Dermis blood vessel endothelial cell (primary cell): Measurements from ENCODE around the gene ABCC2. TPM values are rescaled to one million over a fixed set of nuclear protein-coding genes. Genes with fewer than 3 reads are reported as not detected.
"Not testable (repeated sequence)": the region's sequence is repeated elsewhere in the genome, so short reads cannot be mapped to it uniquely, and the experiment has no call there.

ENCODE experiments used
- DNase-seq: peaks from one replicate; pipeline ENCODE4 v3.0.0; 2010
- total RNA-seq: library from RNA; depleted of rRNA; stranded (reverse); fragments of >200 nt; gene quantifications from 2 replicates; pipeline ENCODE4 v1.2.3, GENCODE V29; 2014

Gene ABCC2
- total RNA-seq, 1 donor from 2014 or later: 1.5 TPM

- no peak for DNase-seq
Measured at GRCh38 chr10:99809931-99810615, 27.6 kb downstream of the ABCC2 start.

GRCh38 chr10:99812177-99812576 is 29.7 kb downstream of the ABCC2 start:
- DNase-seq: no peak

DNA sequence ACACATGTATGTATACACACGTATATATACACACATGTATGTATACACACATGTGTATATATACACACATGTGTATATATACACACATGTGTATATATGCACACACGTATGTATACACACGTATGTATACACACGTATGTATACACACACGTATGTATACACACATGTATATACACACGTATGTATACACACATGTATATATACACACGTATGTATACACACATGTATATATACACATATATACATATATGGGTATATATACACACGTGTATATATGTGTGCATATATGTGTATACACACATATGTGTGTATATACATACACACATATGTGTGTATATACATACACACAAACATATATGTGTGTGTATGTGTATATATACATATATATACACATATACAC is 31.7 kb downstream of the ABCC2 start:
- DNase-seq: no peak

- DNase-seq: peak; percentile 8
Measured at GRCh38 chr10:99815621-99816020, 33.2 kb downstream of the ABCC2 start.

DNA sequence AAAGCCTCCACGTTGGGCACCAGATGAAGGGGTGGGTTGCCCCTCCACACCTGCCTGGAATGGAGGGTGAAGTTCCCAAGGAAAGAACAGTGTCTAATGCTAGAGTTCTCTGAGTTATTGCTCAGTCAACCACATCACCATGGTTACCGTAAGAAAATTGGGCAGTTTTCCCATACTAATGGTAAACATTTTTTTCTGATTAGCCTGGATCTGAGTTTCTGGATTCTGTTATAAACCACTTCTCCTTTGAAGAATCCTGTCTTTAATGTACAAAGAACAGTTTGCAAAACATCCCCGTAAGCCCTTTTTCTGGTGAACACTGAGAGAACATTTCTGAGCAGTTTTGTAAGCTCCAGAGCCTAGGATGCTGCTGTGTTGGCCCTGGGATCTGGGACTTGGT is 45.5 kb downstream of the ABCC2 start:
- DNase-seq: no peak

DNA sequence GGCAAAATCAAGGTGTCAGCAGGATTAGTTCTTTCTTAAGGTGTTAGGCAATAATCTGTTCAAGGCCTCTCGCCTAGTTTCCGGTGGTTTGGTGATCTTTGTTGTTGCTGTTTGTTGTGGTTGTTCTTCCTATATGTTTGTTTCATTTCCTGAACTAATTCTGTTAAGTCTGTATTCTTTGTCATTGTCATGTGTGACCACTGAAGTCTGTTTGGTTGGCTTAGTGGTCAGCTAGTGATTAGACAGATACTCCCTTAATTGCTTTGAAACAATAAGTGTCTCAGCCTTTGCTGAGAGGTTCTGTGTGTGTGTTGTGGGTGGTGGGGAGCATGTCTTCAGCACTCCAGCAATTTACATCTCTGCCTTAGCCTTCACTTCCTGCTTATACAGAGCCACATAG is 46.0 kb downstream of the ABCC2 start:
- DNase-seq: no peak

DNA sequence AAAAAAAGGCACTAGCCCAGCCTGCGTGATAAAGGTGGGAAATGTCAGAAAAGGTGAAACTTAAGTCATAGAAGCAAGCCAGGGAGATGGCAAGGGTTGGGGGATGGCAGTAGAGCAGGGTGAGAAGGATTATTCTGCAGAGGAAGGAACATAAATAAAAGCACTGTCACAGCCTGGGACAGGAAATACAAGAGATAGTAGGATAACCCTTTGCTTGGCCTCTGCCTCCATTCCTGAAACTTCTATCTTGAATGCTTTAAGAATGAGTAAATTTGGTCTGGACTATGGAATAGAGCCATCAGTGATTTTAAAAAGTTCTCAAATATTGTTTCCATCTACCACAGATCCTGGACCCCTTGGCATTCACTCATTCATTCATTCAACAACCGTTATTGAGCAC is 50.0 kb downstream of the ABCC2 start:
- DNase-seq: no peak

DNA sequence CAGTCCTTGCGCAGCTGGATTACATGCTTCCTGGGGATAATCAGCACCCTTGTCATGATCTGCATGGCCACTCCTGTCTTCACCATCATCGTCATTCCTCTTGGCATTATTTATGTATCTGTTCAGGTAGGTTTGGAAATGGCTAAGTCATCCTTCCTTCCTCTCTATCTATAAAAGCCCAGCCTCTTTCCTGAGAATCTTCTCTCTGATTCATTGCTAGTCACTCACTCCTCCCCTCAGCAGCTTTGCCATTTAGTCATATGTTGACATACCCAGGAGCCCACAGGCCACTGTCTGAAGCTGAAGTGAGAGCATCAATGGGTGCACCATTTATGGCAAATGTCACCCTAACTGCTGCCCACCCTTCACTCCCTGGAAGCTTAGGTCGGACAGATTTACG is 52.0 kb downstream of the ABCC2 start:
- DNase-seq: no peak

GRCh38 chr10:99835947-99836346 is 53.5 kb downstream of the ABCC2 start:
- DNase-seq: no peak

DNA sequence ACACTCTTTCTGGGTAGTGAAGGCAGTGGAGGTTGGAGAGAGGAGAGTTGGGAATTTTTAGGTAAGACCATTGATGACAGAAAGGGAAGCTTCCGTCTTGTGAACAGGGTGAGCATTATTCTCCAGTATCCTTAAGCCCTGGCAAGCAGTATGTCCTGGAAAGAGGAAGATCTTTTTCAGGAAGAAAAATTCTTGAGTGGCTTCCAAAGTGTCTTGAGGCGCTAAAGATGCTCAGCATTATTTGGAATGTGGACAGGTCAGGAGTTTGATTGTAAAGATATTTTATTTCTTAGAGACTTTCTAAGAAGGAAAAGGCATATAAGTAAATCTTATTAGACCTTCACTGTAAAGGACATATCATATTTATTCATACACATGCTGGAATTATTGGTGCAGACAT is 54.3 kb downstream of the ABCC2 start:
- DNase-seq: no peak

GRCh38 chr10:99840859-99841258 is 58.4 kb downstream of the ABCC2 start:
- DNase-seq: not testable (repeated sequence)

GRCh38 chr10:99841746-99842145 is 59.3 kb downstream of the ABCC2 start:
- no peak for DNase-seq

DNA sequence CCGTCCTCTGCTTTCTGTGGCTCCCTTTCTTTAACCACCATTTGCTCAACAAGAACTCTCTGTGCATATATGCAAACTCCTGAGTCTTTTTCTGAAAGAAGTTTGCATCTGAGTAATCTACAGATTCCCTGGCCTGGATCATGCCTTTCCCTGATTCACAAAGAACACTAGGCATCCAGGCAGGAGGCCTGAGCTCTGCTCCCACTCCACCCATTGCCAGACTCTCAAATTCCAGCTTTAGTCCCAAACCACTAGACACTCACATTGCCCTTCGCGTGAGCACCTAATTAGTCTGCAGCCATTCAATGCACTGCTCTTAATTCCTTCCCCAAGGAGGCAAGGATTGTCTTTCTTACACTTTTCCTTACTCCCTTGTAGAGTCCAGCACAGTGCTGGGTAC is 60.9 kb downstream of the ABCC2 start:
- no peak for DNase-seq

DNA sequence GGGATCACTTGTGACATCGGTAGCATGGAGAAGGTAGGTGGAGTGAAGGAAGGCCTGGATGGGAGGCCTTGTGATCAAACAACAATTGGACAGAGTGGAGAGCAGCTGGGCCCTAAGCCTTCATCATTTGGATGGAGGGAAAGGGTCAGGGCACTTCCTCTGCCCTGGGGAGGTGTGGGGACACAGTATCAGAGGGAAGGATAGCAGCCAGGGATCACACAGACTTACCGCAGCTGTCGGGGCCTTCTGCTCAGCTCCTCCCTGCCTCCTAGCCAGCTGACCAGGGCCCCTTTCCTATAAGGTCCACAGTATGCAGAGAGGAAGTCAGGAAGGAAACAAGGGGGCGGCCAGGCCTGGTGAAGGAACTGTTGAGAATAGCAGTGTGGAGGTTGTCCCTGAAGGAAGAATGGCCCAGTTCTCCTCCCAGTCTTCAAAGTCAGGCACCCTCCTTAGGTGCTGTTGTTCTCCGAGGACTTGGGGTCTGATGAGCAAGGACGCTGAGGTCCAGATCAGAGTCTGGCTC is 62.1 kb downstream of the ABCC2 start:
- DNase-seq: peak; percentile 64

- DNase-seq: peak; percentile 98
Measured at GRCh38 chr10:99845837-99846382, 63.5 kb downstream of the ABCC2 start.

DNA sequence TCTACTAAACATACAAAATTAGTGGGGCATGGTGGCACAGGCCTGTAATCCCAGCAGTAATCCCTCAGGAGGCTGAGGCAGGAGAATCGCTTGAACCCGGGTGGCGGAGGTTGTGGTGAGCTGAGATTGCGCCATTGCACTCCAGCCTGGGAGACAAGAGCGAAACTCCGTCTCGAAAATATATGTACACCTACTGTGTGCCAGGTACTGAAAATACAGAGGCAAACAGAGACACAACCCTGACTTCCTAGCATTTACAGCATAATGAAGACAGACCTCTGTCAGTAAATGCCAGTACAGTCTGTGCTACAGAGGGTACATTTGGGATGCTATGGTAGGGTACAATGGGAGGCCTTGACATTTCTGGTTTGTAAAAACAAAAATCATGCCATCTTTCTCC is 66.6 kb downstream of the ABCC2 start:
- no peak for DNase-seq

- DNase-seq: no peak
Measured at GRCh38 chr10:99849536-99849935, 67.1 kb downstream of the ABCC2 start.

DNA sequence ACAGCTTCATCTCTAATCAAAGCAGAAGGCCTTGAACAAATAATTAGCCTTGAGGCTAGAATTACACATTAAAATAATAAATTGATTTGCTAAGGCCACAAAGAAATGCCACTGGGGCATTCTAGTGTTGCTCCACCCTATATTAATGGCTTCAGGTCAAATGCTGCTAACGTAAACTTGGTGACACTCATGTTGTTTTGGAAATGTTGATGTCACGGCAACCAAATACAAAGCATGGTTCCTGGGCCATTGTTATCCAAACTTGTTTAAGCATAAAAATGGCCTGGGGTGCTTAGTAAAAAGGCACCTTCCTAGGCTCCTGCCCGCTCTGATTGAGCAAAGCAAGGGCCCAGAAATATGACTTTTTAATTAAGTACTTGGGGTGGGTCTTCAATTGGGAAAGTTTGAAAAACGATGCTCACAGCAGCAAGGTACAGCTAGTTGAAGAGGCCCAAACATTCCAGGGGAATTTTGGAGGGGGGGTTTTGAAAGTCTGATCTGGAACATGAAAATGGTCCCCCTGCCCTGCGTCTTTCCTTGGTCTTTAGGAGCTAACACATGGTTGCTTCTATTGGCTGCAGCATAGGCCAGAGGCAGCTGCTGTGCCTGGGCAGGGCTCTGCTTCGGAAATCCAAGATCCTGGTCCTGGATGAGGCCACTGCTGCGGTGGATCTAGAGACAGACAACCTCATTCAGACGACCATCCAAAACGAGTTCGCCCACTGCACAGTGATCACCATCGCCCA is 67.8 kb downstream of the ABCC2 start:
- DNase-seq: peak; percentile 34

GRCh38 chr10:99850767-99851340 is 68.4 kb downstream of the ABCC2 start:
- no peak for DNase-seq

DNA sequence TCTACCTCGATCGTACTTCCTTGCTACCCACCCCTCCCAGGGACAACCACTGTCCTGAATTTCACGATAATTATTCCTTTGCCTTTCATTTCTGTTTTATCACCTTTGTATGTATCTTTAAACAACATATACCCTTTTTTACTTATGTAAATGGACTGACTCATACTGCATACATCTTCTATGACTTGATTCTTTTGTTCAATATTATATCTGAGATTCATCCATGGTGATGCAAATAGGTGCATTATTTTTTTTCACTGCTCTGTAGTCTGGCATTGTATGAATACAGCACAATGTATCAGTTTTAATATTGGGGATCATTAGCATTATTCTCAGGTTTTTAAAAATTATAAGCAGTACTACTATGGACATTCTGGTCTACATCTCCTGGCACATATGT is 69.4 kb downstream of the ABCC2 start:
- no peak for DNase-seq

DNA sequence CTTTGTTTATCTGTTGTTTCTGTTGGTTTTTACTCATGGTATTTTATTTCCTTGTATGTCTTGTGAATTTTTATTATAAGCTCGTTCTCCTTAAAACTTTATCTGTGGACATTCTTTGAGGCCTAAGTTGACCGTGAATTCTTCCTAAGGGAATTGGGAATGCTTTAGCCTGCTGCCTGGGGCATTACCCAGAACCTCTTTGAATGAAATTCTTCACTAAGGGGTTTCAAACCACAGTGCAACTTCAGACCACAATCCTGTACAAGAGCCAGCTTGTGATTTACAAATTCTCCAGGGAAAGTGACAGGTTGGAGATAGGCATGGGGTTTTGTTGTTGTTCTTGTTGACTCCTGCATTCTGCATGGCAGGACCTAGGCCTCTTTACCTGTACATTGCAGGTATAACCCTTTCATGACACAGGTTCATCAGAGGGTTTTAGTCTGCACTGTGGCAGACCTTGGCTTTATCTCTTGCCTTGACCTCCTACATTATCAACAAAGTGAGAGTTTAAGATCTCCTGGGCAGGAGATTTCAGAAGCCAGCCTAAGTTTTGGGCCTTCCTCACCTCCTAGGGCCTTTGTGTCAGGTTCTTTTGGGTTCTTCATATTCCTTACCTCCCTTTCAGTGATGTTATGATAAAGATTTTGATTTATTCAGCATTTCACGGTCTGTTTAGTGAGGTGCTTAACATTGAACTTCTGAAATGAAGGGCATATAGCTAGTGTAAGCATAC is 70.2 kb downstream of the ABCC2 start:
- DNase-seq: no peak

DNA sequence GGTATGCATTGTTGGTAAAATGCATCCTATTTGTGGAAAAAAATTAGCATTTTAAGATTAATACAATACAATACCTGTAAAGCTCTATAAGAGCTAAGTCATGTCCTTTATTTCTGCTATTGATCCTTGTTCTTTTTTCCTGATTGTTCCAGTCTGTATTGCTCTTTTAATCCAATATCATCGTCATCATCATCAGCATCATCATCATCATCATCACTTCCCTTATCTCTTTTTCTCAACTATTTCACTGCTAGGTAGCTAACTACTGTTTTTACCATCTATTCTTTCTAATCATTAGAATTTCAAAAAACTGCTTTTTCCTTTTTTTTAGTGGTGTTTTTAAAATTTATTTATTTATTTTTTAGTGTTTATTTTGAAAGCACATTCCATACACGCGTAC is 71.2 kb downstream of the ABCC2 start:
- DNase-seq: no peak

DNA sequence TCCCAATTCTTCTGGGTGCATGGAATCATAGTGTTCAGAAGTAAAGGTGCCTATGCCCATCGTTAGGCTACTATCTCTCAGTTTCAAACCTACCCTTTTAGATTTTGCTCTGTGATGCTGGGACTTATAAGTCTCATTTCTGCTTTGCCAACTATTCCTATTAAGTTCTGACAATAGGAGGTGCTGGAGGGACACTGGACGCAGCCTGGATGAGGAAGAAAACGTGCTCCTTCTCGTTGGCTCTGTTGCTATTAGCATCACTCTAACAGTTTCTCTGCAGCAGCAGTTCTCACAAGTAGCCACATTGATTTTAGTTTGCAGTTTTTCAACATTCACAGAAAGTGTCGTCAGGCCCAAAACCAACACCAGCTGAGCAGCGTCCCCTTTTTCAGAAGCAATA is 72.4 kb downstream of the ABCC2 start:
- peak; percentile 90 for DNase-seq
